B cell (primary cell): ENCODE measurements around the gene RPS6KA1. TPM values are rescaled to one million over a fixed set of nuclear protein-coding genes. Genes with fewer than 3 reads are reported as not detected.

Experiments used
- ATAC-seq: fragments of 200-7000 bp; cut with Tn5 transposase; one replicate; pipeline ENCODE4 v1.10.0; 2021; ENCODE audit warnings: low read depth, mild to moderate bottlenecking, moderate number of reproducible peaks, moderate library complexity
- CTCF ChIA-PET: fragments of 350-600 bp; sonication (Branson Sonifier 250); formaldehyde crosslinking; loops from one replicate; lab custom pipeline; 2021; ENCODE audit warnings: antibody characterized with exemption, inconsistent platforms; lab: Charles Lee
- POLR2A ChIA-PET: fragments of 350-600 bp; sonication (Branson Sonifier 250); formaldehyde crosslinking; loops from one replicate; lab custom pipeline; 2021; ENCODE audit warnings: antibody characterized with exemption; lab: Charles Lee
- DNase-seq: peaks from one replicate; pipeline ENCODE4 v3.0.0; 2013
- H2AFZ ChIP-seq: 2 replicates; pipeline ENCODE4 v1.6.1; 2012; ENCODE audit warnings: mild to moderate bottlenecking, low read depth, low read length; ENCODE audit not compliant: insufficient read depth, poor library complexity, severe bottlenecking
- H3K27ac ChIP-seq, 2 donors: 1 replicate in 1 of 2; 2 replicates in 1 of 2; pipeline ENCODE4 v1.5.1; 2012 to 2013; ENCODE audit warnings: low read length in 2 of 2, mild to moderate bottlenecking in 2 of 2, moderate library complexity in 1 of 2
- H3K27me3 ChIP-seq, 4 experiments: fragments of 200-600 bp in 1 of 4; sonication (generic) in 1 of 4; replicated peaks in 1 of 4; 1 replicate in 2 of 4; 2 replicates in 2 of 4; pipeline versions ENCODE4 v1.6.1 to v1.7.0; 2013 to 2016; ENCODE audit warnings: low read length in 3 of 4, mild to moderate bottlenecking in 2 of 4, mixed read lengths in 1 of 4, moderate library complexity in 1 of 4; ENCODE audit not compliant: insufficient read depth in 4 of 4, control insufficient read depth in 3 of 4; ENCODE audit errors: control extremely low read depth in 1 of 4
- H3K36me3 ChIP-seq, 2 experiments: replicated peaks in 1 of 2; 1 replicate in 1 of 2; 2 replicates in 1 of 2; pipeline versions ENCODE4 v1.6.1 to v1.7.1; 2013; ENCODE audit warnings: low read length in 1 of 2; ENCODE audit not compliant: insufficient read depth in 2 of 2, control insufficient read depth in 1 of 2; ENCODE audit errors: control extremely low read depth in 1 of 2, extremely low read depth in 1 of 2
- H3K4me1 ChIP-seq, 2 donors: fragments of 200-600 bp in 1 of 2; sonication (generic) in 1 of 2; 1 replicate in 1 of 2; 2 replicates in 1 of 2; pipeline versions ENCODE4 v1.5.1 to v1.6.1; 2013 to 2017; ENCODE audit warnings: low read length in 2 of 2; ENCODE audit not compliant: control insufficient read depth in 2 of 2, insufficient read depth in 2 of 2
- H3K4me2 ChIP-seq: replicated peaks from 2 replicates; pipeline ENCODE3; 2012; ENCODE audit warnings: mild to moderate bottlenecking, low read depth, low read length; ENCODE audit not compliant: poor library complexity, severe bottlenecking
- H3K4me3 ChIP-seq, 5 experiments: fragments of 200-600 bp in 1 of 5; sonication (generic) in 1 of 5; 1 replicate in 3 of 5; 2 replicates in 2 of 5; pipeline versions ENCODE4 v1.5.1 to v1.7.0; 2011 to 2016; ENCODE audit warnings: low read length in 4 of 5, mild to moderate bottlenecking in 4 of 5, low read depth in 2 of 5, control low read depth in 1 of 5, moderate library complexity in 1 of 5; ENCODE audit not compliant: insufficient read depth in 1 of 5; ENCODE audit errors: control extremely low read depth in 1 of 5, extremely low read depth in 1 of 5
- H3K79me2 ChIP-seq: fragments of 200-600 bp; sonication (generic); one replicate; pipeline ENCODE4 v1.6.0; 2016; ENCODE audit warnings: low read length; ENCODE audit not compliant: control insufficient read depth, insufficient read depth
- H3K9ac ChIP-seq: fragments of 200-600 bp; sonication (generic); 2 replicates; pipeline ENCODE4 v1.6.1; 2017; ENCODE audit warnings: mild to moderate bottlenecking, low read length, moderate library complexity
- H3K9me3 ChIP-seq, 3 donors: one replicate each; pipeline versions ENCODE4 v1.6.1 to v1.7.1; 2013; ENCODE audit warnings: low read length in 2 of 3; ENCODE audit not compliant: control insufficient read depth in 2 of 3, insufficient read depth in 1 of 3; ENCODE audit errors: control extremely low read depth in 1 of 3
- H4K20me1 ChIP-seq: 2 replicates; pipeline ENCODE4 v1.6.0; 2012; ENCODE audit warnings: mild to moderate bottlenecking, low read length; ENCODE audit not compliant: insufficient read depth, control insufficient read depth, poor library complexity, severe bottlenecking
- H3K27ac Mint-ChIP-seq: one replicate; pipeline ENCODE4 v1.8.0; 2021; ENCODE audit warnings: mixed read lengths
- H3K27me3 Mint-ChIP-seq: one replicate; pipeline ENCODE4 v1.8.0; 2021; ENCODE audit warnings: mixed read lengths
- H3K4me1 Mint-ChIP-seq: one replicate; pipeline ENCODE4 v1.8.0; 2021; ENCODE audit warnings: mixed read lengths
- H3K4me3 Mint-ChIP-seq: one replicate; pipeline ENCODE4 v1.8.0; 2021; ENCODE audit warnings: mixed read lengths
- H3K9me3 Mint-ChIP-seq: one replicate; pipeline ENCODE4 v1.8.0; 2022; ENCODE audit warnings: mixed read lengths; ENCODE audit not compliant: insufficient read depth
- EZH2 ChIP-seq: IDR thresholded peaks from 2 replicates; pipeline ENCODE4 v1.6.1; 2012; ENCODE audit warnings: borderline replicate concordance, low read depth, mild to moderate bottlenecking, moderate library complexity, low read length; ENCODE audit not compliant: insufficient read depth, poor library complexity, severe bottlenecking
- WGBS: methylation state at CpG from one replicate; pipeline ENCODE4 v1.1.5; 2013; ENCODE audit warnings: missing lambda C conversion rate; ENCODE audit not compliant: insufficient coverage; 5-methylcytosine and 5-hydroxymethylcytosine counted together
- intact Hi-C: fragments of 100-400 bp; cut with micrococcal nuclease; formaldehyde crosslinking; loops from one replicate; pipeline ENCODE4 v1.10.0; 2022
- polyA plus RNA-seq: library from polyadenylated mRNA; depleted of rRNA; stranded (reverse); fragments of >200 nt; gene quantifications from 2 replicates; pipeline ENCODE4 v1.2.3, GENCODE V29; 2012
- total RNA-seq, 2 donors: library from RNA; stranded (reverse); fragments of 120-200 nt in 1 of 2; gene quantifications; 1 replicate in 1 of 2; 2 replicates in 1 of 2; pipeline versions ENCODE4 v1.2.3 to v1.2.4, GENCODE V29; 2013 to 2022
- TF ChIP-seq, protein P1 (sequence below): fragments of 200-600 bp; IDR thresholded peaks from one replicate; pipeline ENCODE4 v1.8.0; 2022; ENCODE audit warnings: antibody characterized with exemption, mild to moderate bottlenecking

Gene RPS6KA1
- total and polyA plus RNA-seq, 2 donors (not counting 1 experiment from before 2014, with no cell fraction given), result 72.0 to 99.9 TPM

DNA sequence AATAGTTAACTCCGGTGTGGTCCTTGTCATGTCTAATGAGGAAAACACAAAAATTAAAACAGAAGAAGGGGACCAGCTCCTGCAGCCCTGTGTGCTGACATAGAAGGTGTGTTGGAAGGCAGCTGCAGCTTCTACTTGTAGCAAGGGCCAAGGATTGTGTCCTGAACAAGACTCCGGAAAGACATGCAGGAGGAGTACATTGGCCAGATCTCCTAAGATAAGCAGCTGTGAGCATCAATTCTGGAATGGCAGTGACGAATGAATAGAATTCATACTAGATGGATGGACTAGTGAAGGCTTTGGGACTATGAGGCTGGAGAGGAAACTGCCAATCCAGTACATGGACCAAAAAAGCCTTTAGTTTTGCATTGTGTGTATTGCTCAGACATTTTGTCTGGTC lies 19.3 kb downstream of the RPS6KA1 start:
- Histone ChIP-seq H3K9me3 (no peaks in the 10 kb centered on the region), H3K79me2 (peaks cover 70% of the 10 kb centered on the region), H4K20me1 (peaks cover 54% of the 10 kb centered on the region), H2AFZ (no peak overlapping the region), H3K9ac (no peak overlapping the region), H3K27me3 (no peaks in the 10 kb centered on the region), H3K4me1 (peaks cover 38 to 44% of the 10 kb centered on the region in 2 donors), H3K4me3 (no peak overlapping the region), H3K4me2 (no peak overlapping the region), H3K27ac (no peak overlapping the region), H3K36me3 (peaks cover 2 to 65% of the 10 kb centered on the region in 2 experiments)
- peak overlapping the region; percentile 59 for H3K27ac Mint-ChIP-seq
- TF ChIP-seq EZH2, result no peak
- TF ChIP-seq, protein P1, sequence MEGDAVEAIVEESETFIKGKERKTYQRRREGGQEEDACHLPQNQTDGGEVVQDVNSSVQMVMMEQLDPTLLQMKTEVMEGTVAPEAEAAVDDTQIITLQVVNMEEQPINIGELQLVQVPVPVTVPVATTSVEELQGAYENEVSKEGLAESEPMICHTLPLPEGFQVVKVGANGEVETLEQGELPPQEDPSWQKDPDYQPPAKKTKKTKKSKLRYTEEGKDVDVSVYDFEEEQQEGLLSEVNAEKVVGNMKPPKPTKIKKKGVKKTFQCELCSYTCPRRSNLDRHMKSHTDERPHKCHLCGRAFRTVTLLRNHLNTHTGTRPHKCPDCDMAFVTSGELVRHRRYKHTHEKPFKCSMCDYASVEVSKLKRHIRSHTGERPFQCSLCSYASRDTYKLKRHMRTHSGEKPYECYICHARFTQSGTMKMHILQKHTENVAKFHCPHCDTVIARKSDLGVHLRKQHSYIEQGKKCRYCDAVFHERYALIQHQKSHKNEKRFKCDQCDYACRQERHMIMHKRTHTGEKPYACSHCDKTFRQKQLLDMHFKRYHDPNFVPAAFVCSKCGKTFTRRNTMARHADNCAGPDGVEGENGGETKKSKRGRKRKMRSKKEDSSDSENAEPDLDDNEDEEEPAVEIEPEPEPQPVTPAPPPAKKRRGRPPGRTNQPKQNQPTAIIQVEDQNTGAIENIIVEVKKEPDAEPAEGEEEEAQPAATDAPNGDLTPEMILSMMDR, result no peak
- ChIA-PET POLR2A (no interaction called here), CTCF (interaction anchor here (0.7 to 2.5 kb wide), 4 partner anchors 10 to 53 kb away, joined by 3 to 15 read pairs (median 4); no protein-coding TSS in a partner anchor)
- no peaks in the 10 kb centered on the region for H3K9me3 Mint-ChIP-seq
- H3K4me3 Mint-ChIP-seq, result no peak overlapping the region
- H3K4me1 Mint-ChIP-seq, result peaks cover 44% of the 10 kb centered on the region
- no peaks in the 10 kb centered on the region for H3K27me3 Mint-ChIP-seq
- no peak for ATAC-seq
- DNase-seq, result no peak
- intact Hi-C loops, result loop anchor here (5.0 kb wide), 1 partner anchor 193 kb away; no protein-coding TSS in a partner anchor
- 100% methylated on average over 3 of the region's 3 CpGs for WGBS

DNA sequence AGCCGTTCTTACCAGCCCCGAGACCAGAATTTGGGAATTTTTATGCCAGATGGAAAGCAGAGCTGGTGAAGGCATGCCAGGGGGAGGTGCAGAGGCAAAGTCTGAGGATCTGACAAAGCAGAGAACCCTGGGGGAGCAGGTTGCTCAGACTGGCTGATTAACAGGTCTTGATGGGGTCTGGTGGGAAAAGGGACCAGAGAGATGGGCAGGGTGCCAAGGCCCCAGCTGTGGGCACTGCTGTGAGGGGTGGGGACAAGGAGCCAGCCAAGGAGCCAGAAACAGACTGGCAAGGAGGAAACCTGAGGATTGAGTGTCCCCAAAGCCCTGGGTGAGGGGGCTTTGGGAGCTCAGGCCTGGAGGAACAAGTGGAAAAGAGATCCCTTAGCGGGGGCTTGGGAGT lies 21.4 kb downstream of the RPS6KA1 start:
- ChIA-PET POLR2A (interaction anchor here (0.5 kb wide), 1 partner anchor 790 kb away, joined by 3 read pairs; no protein-coding TSS in a partner anchor), CTCF (interaction anchor here (0.6 to 2.5 kb wide), 7 partner anchors 9 to 406 kb away, joined by 3 to 15 read pairs (median 3); no protein-coding TSS in a partner anchor)
- Histone ChIP-seq H3K4me3 (no peak overlapping the region), H3K4me1 (peaks cover 21 to 23% of the 10 kb centered on the region in 2 donors), H3K9me3 (no peaks in the 10 kb centered on the region), H3K27me3 (no peaks in the 10 kb centered on the region), H2AFZ (no peak overlapping the region), H3K9ac (no peak overlapping the region), H3K79me2 (peaks cover 87% of the 10 kb centered on the region), H4K20me1 (peaks cover 75% of the 10 kb centered on the region), H3K27ac (no peak overlapping the region), H3K4me2 (no peak overlapping the region), H3K36me3 (peaks cover 2 to 86% of the 10 kb centered on the region in 2 experiments)
- TF ChIP-seq, protein P1, result no peak
- no peak for TF ChIP-seq EZH2
- Mint-ChIP-seq H3K27ac (no peak overlapping the region), H3K9me3 (no peaks in the 10 kb centered on the region), H3K4me3 (no peak overlapping the region), H3K27me3 (no peaks in the 10 kb centered on the region), H3K4me1 (peaks cover 28% of the 10 kb centered on the region)
- DNase-seq (no peak), ATAC-seq (no peak)
- WGBS, result 100% methylated on average over 2 of the region's 3 CpGs
- intact Hi-C loops, result no loop called here
